H1 (cell line): ENCODE results near the gene MRPS6. TPM values are rescaled to one million over a fixed set of nuclear protein-coding genes. Genes with fewer than 3 reads are reported as not detected.

Source experiments
- CREB1 ChIP-seq: IDR thresholded peaks from 2 replicates; pipeline ENCODE4 v1.6.1; 2012; ENCODE audit warnings: inconsistent platforms
- YY1 ChIP-seq: IDR thresholded peaks from 2 replicates; pipeline ENCODE4 v1.6.1; 2011; ENCODE audit warnings: low read depth, mild to moderate bottlenecking, low read length
- polyA plus RNA-seq, 7 experiments: library from polyadenylated mRNA; depleted of rRNA in 3 of 7; stranded (reverse) in 5 of 7; unstranded in 2 of 7; fragments of >200 nt in 5 of 7; fragments of 200-250 nt in 2 of 7; gene quantifications; 1 replicate in 5 of 7; 2 replicates in 1 of 7; 4 replicates in 1 of 7; pipeline versions ENCODE4 v1.2.1 to v1.2.3, GENCODE V29; 2011 to 2013; ENCODE audit warnings: missing spikeins in 2 of 7, mixed read lengths in 2 of 7
- total RNA-seq: library from RNA; stranded (reverse); fragmentation: NEBNext Ultra II Directional; extraction: Animal tissue kit (Norgen Biotek cat#: 25700); gene quantifications from 2 replicates; pipeline ENCODE4 v1.2.1, GENCODE V29; 2021

The MRPS6 gene
- total and polyA plus RNA-seq, 2 of the 8 experiments (the other 6 are each of a cell fraction or from before 2014, with no cell fraction given) = 62.7 to 156 TPM

GRCh38 chr21:34180407-34180806 is 107.0 kb downstream of the MRPS6 start (continued):
- TF ChIP-seq CREB1 = no peak
- TF ChIP-seq YY1 = no peak
